Ishikawa (cell line): Measurements from ENCODE around the gene HIC1.

ENCODE experiments used
- CEBPB ChIP-seq: IDR thresholded peaks from 2 replicates; pipeline ENCODE4 v1.6.1; 2012
- CREB1 ChIP-seq: IDR thresholded peaks from 2 replicates; pipeline ENCODE4 v1.6.1; 2012; ENCODE audit warnings: low read depth
- EP300 ChIP-seq: IDR thresholded peaks from 2 replicates; pipeline ENCODE4 v1.6.1; 2012; ENCODE audit warnings: borderline replicate concordance
- FOXM1 ChIP-seq: IDR thresholded peaks from 2 replicates; pipeline ENCODE4 v1.6.1; 2012; ENCODE audit warnings: low read depth, borderline replicate concordance
- NFIC ChIP-seq: IDR thresholded peaks from 2 replicates; pipeline ENCODE4 v1.6.1; 2012
- RAD21 ChIP-seq: IDR thresholded peaks from 2 replicates; pipeline ENCODE4 v1.6.1; 2012; ENCODE audit warnings: low read depth
- TAF1 ChIP-seq: IDR thresholded peaks from 2 replicates; pipeline ENCODE4 v1.6.1; 2012; ENCODE audit warnings: low read depth, mild to moderate bottlenecking
- TCF12 ChIP-seq: IDR thresholded peaks from 2 replicates; pipeline ENCODE4 v1.6.1; 2012; ENCODE audit warnings: low read depth
- TEAD4 ChIP-seq: IDR thresholded peaks from 2 replicates; pipeline ENCODE4 v1.6.1; 2012
- YY1 ChIP-seq: IDR thresholded peaks from 2 replicates; pipeline ENCODE4 v1.6.1; 2012; ENCODE audit warnings: low read depth
- ZBTB7A ChIP-seq: IDR thresholded peaks from 2 replicates; pipeline ENCODE4 v1.6.1; 2012; ENCODE audit warnings: low read depth
- TF ChIP-seq, protein P1 (sequence below): IDR thresholded peaks from 2 replicates; pipeline ENCODE4 v1.6.1; 2012
- TF ChIP-seq, protein P2 (sequence below): IDR thresholded peaks from 2 replicates; pipeline ENCODE4 v1.6.1; 2012
- TF ChIP-seq, protein P3 (sequence below): IDR thresholded peaks from 2 replicates; pipeline ENCODE4 v1.6.1; 2012; ENCODE audit warnings: low read depth, mild to moderate bottlenecking

DNA sequence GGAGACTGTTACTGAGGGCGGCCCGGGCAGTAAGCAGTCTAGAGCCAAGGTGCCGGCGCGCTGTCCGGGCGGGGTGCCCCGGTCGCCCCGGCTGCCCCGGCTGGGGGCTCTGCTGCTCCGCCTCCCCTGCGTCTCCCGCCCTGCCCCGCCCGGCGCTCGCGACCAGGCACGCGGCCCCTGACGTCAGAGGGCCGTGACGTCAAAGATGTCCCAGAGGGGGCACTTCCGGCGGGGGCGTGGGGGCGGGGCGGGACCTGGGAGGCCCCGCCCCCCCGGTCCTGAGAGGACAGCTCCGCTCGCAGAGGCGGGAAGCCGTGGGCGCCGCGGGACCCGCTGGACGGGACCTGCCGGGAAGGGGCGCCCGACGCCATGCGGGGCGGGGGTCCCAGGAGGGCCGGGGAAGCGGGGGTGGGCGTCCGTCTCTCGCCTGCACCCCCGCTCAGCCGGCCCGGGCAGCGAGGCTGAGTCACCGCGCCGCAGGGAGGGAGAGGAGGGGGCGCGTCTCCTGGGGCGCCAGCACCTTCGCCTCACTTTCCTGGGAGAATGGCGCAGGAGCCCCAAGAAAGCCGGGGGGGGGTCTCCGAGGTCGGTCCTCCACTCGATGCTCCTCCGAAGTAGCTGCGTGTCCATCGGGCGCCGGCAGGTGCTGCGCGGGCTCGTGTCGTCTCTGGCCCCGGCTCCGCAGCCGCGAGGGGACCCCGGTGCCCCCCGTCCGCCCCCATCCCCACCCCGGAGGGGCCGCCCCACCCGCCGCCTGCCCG, 4.4 kb upstream of the HIC1 start:
- peak; percentile 87 for TF ChIP-seq CREB1
- TF ChIP-seq FOXM1, result no peak
- TF ChIP-seq CEBPB, result no peak
- TF ChIP-seq, protein P1, sequence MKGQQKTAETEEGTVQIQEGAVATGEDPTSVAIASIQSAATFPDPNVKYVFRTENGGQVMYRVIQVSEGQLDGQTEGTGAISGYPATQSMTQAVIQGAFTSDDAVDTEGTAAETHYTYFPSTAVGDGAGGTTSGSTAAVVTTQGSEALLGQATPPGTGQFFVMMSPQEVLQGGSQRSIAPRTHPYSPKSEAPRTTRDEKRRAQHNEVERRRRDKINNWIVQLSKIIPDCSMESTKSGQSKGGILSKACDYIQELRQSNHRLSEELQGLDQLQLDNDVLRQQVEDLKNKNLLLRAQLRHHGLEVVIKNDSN, result peak; percentile 48
- TF ChIP-seq, protein P2, sequence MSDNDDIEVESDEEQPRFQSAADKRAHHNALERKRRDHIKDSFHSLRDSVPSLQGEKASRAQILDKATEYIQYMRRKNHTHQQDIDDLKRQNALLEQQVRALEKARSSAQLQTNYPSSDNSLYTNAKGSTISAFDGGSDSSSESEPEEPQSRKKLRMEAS, result peak; percentile 95
- TF ChIP-seq YY1, result no peak
- peak; percentile 81 for TF ChIP-seq ZBTB7A
- no peak for TF ChIP-seq TEAD4
- TF ChIP-seq RAD21, result no peak
- no peak for TF ChIP-seq TAF1
- TF ChIP-seq NFIC, result no peak
- no peak; the same call in 1 of the 2 replicates for TF ChIP-seq EP300
- TF ChIP-seq, protein P3, sequence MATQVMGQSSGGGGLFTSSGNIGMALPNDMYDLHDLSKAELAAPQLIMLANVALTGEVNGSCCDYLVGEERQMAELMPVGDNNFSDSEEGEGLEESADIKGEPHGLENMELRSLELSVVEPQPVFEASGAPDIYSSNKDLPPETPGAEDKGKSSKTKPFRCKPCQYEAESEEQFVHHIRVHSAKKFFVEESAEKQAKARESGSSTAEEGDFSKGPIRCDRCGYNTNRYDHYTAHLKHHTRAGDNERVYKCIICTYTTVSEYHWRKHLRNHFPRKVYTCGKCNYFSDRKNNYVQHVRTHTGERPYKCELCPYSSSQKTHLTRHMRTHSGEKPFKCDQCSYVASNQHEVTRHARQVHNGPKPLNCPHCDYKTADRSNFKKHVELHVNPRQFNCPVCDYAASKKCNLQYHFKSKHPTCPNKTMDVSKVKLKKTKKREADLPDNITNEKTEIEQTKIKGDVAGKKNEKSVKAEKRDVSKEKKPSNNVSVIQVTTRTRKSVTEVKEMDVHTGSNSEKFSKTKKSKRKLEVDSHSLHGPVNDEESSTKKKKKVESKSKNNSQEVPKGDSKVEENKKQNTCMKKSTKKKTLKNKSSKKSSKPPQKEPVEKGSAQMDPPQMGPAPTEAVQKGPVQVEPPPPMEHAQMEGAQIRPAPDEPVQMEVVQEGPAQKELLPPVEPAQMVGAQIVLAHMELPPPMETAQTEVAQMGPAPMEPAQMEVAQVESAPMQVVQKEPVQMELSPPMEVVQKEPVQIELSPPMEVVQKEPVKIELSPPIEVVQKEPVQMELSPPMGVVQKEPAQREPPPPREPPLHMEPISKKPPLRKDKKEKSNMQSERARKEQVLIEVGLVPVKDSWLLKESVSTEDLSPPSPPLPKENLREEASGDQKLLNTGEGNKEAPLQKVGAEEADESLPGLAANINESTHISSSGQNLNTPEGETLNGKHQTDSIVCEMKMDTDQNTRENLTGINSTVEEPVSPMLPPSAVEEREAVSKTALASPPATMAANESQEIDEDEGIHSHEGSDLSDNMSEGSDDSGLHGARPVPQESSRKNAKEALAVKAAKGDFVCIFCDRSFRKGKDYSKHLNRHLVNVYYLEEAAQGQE, result peak; percentile 55
- 0 out of 2 replicates have a peak, but pooled peaks have one; percentile 17 for TF ChIP-seq TCF12
